Stimulated activated CD8-positive, alpha-beta memory T cell treated with anti-CD3 and anti-CD28 coated beads, Interleukin-2, amount 100 ng/mL, for 48 hours (primary cell): ENCODE data around the gene ADRA2B.
"Not testable (repeated sequence)": the region's sequence is repeated elsewhere in the genome, so short reads cannot be mapped to it uniquely, and the experiment has no call there.

ENCODE experiments used
- DNase-seq, 2 donors: peaks; one replicate each; pipeline ENCODE4 v3.0.0-alpha.2; 2020; ENCODE audit warnings: low read depth in 2 of 2

The ADRA2B gene

GRCh38 chr2:96069878-96070277 is 46.5 kb downstream of the ADRA2B start:
- DNase-seq: not testable (repeated sequence)

GRCh38 chr2:96067902-96068581 is 48.3 kb downstream of the ADRA2B start:
- DNase-seq: not testable (repeated sequence)

- not testable (repeated sequence) for DNase-seq
Measured at GRCh38 chr2:96067098-96067660, 49.2 kb downstream of the ADRA2B start.

- not testable (repeated sequence) for DNase-seq
Measured at GRCh38 chr2:96066511-96066910, 49.9 kb downstream of the ADRA2B start.

GRCh38 chr2:96065954-96066353 is 50.4 kb downstream of the ADRA2B start:
- not testable (repeated sequence) for DNase-seq

- no peak for DNase-seq
Measured at GRCh38 chr2:96065381-96065930, 50.9 kb downstream of the ADRA2B start.

- not testable (repeated sequence) for DNase-seq
Measured at GRCh38 chr2:96064760-96065159, 51.6 kb downstream of the ADRA2B start.

GRCh38 chr2:96064047-96064675 is 52.2 kb downstream of the ADRA2B start:
- not testable (repeated sequence) for DNase-seq

- peak in 1 of 2 donors; percentile 11 for DNase-seq
Measured at GRCh38 chr2:96063116-96063899, 53.1 kb downstream of the ADRA2B start.
